GM18868 (cell line): Measurements from ENCODE around the gene PSMB7.

Experiments
- ATAC-seq: cut with Tn5 transposase; IDR thresholded peaks from one replicate; pipeline ENCODE4 v1.9.1; 2021; ENCODE audit warnings: mild to moderate bottlenecking, moderate library complexity; ENCODE audit not compliant: unreplicated experiment

Gene PSMB7

GRCh38 chr9:124384846-124385245 is 30.4 kb downstream of the PSMB7 start:
- ATAC-seq: no peak

- no peak for ATAC-seq
Measured at GRCh38 chr9:124384210-124384609, 31.0 kb downstream of the PSMB7 start.

GRCh38 chr9:124381170-124381945 is 33.9 kb downstream of the PSMB7 start:
- ATAC-seq: no peak

- ATAC-seq: no peak
Measured at GRCh38 chr9:124377551-124378406, 37.5 kb downstream of the PSMB7 start.

GRCh38 chr9:124376329-124376728 is 38.9 kb downstream of the PSMB7 start:
- no peak for ATAC-seq

GRCh38 chr9:124375726-124376125 is 39.5 kb downstream of the PSMB7 start:
- ATAC-seq: no peak

GRCh38 chr9:124373851-124374250 is 41.4 kb downstream of the PSMB7 start:
- ATAC-seq: no peak

GRCh38 chr9:124373386-124373785 is 41.9 kb downstream of the PSMB7 start:
- no peak for ATAC-seq

GRCh38 chr9:124372038-124372437 is 43.2 kb downstream of the PSMB7 start:
- no peak for ATAC-seq

- ATAC-seq: no peak
Measured at GRCh38 chr9:124370896-124371582, 44.2 kb downstream of the PSMB7 start.

- no peak for ATAC-seq
Measured at GRCh38 chr9:124369231-124369797, 45.9 kb downstream of the PSMB7 start.

GRCh38 chr9:124368692-124369091 is 46.5 kb downstream of the PSMB7 start:
- no peak for ATAC-seq

- no peak for ATAC-seq
Measured at GRCh38 chr9:124366476-124367220, 48.6 kb downstream of the PSMB7 start.

GRCh38 chr9:124365036-124365435 is 50.2 kb downstream of the PSMB7 start:
- ATAC-seq: no peak

GRCh38 chr9:124364141-124364540 is 51.1 kb downstream of the PSMB7 start:
- no peak for ATAC-seq

- no peak for ATAC-seq
Measured at GRCh38 chr9:124363326-124364096, 51.7 kb downstream of the PSMB7 start.

GRCh38 chr9:124361128-124361527 is 54.1 kb downstream of the PSMB7 start:
- ATAC-seq: no peak

- ATAC-seq: no peak
Measured at GRCh38 chr9:124359855-124360678, 55.2 kb downstream of the PSMB7 start.

GRCh38 chr9:124359426-124359825 is 55.8 kb downstream of the PSMB7 start:
- ATAC-seq: no peak
